Activated effector memory CD4-positive, alpha-beta T cell treated with Interleukin-2 at 50 U/mL for 16 hours (primary cell): ENCODE data around the gene XPR1.
"Not testable (repeated sequence)": the region's sequence is repeated elsewhere in the genome, so short reads cannot be mapped to it uniquely, and the experiment has no call there.

Source experiments
- DNase-seq: peaks from one replicate; pipeline ENCODE4 v3.0.0-alpha.2; 2020

The XPR1 gene

DNA sequence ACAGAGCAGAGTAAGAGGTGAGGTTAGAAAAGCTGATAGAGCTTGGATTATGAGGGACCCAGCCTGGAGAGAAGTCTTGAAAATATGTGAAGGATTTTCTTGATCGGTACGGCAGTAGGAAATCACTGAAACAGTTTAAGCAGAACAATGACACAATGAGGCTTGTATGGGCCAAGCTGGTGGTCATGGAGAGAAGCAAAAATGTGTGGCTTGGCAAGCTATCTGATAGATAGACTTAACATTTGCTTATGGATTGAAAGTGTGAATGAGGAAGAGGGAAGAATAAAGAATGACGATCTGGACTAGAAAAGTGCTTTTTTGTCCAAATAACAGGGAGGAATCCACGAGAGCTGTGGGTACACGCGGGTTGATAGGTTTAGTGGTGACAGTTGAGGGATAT is 15.4 kb upstream of the XPR1 start:
- no peak for DNase-seq

DNA sequence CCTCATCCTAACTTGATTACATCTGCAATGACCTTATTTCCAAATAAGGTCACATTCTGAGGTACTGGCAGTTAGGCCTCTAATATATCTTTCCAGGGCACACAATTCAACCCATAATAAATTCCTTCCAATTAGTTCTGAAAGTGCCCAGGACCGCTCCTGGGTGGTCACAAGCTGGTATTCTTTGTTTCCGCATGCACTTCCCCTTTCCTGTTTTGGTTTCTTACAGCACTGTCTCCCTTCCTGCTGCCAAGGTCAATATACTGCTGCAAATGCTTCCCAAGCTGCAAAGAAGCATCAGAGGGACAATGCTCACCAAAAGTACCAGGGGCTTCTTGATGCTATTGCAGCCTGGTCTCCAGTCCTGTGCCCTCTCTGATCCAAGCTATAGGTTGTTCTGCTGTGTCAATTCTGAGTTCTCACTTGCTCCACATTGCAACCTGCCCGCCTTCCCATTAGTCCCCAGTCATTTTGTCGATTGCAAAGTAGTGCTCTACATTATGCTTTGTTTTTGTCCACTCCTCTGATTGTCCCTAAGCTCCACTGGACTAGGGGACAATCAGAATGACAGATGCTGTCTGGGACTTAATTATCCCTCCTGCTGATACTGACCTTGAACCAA is 13.9 kb upstream of the XPR1 start:
- DNase-seq, result no peak

DNA sequence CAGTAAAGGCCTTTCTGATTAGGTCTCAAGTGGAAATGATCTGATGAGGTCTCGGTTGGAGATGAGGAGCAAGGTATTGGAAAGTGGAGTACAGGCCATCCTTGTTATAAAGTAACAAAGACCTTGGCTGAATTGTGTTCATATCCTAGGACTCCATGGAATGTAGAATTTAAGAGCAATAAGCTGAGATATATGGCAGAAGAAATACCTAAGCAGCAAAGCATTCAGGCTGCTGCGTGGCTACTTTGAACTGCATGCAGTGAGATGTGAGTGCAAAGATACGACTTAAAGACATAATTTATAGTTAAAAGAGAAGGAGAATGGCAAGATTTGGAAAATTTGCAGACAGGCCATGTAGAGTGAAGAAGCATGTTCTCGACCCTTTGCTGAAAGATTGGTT is 11.2 kb upstream of the XPR1 start:
- DNase-seq, result no peak

DNA sequence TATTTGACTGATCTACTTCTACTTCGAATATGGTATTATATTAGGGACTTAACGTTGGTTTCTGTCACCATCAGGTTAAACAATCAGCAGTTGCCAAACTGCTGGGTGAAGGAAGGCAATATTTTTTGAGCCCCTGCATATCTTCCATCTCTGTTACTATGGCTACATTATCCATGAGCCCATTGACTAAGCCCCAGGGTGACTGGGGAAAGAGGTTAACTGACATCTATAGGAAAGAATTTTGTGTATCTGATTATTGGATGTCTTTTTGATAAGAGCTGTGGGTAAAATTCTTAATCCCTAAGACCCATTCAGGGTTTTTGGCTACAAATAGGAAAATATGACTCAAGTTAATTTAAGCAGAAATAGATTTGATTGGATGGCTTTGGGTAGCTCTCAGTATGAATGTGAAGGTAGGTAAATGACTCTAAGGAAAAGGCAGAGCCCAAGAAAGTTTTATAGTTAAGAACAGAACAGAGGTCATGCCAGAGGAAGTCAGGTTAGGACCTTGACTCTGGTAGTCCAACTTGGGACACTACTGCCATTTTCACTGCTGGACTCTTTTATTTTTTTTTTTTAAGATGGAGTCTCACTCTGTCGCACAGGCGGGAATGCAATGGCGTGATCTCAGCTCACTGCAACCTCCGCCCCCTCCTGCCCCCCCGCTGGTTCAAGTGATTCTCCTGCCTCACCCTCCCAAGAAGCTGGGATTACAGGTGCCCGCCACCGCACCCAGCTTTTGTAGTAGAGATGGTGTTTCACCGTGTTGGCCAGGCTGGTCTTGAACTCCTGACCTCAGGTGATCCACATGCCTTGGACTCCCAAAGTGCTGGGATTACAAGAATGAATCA is 8.9 kb upstream of the XPR1 start:
- DNase-seq, result no peak

DNA sequence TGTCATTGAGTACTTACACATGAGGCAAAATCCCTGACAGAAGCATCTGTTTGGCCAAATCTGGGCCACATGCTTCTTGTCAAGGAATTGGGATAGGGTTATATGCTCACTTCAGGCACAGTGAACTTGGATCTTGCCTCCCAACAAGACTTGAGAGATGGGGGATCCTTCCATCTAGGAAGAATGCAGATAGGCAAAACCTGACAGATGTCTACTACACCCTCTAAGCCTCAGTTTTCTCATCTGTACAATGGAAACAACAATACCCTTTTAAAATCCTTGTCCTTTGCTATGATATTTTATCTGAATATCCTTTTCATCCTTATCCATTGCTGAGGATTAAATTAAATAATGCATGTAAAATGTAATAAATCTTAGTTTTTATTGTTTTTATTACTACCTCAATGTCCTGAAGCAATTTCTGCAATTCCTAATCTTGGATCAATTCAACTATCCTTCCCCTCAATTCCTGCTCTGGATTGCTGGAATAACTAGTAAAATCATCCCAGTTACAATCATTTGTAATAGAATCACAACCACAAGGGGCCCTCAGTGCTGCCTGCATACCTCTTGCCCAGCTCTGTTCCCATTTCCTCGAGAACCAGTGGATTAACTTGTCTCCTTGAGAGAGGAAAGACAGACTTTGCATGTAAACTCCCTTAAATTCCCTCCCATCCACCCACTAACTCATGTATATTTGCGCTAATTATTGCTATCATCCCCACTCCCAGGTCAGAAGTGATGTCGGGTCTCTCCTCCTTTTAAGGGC is 8.1 kb upstream of the XPR1 start:
- DNase-seq, result no peak

DNA sequence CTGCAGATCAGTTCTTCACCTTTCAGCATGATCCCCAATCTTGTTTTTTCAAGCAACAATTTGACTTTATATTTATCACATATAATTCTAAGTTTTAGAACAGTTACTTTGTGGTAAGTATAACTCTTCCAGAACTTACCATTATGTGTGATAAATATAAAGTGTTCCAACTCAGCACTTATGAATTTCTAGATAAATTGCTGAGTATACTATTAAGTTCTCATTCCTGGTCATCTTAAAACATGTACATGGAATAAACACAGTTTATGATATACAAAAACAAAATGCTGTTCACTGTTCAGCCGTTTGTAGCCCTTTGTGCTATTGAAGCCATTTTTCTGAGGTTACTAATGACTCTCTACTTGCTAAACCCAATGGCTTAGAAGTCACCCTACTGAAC is 5.1 kb upstream of the XPR1 start:
- no peak for DNase-seq

DNA sequence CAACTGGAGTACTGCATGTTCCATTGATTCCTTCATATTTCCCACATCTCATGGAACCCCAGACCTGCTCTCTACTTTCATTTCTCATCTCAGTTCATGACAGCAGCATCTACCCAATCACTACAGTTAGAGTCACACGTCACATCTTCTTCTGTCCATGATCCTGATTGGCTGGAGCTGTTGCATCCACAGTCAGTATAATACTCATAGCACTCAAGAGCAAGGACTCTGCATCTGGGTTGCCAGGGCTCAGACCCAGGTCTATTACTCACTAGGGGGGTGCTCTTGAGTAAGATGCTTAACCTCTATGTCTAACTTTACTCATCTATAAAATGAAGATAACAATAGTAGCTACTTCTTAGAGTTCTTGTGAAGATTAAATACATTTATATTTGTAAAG is 4.4 kb upstream of the XPR1 start:
- no peak for DNase-seq

DNA sequence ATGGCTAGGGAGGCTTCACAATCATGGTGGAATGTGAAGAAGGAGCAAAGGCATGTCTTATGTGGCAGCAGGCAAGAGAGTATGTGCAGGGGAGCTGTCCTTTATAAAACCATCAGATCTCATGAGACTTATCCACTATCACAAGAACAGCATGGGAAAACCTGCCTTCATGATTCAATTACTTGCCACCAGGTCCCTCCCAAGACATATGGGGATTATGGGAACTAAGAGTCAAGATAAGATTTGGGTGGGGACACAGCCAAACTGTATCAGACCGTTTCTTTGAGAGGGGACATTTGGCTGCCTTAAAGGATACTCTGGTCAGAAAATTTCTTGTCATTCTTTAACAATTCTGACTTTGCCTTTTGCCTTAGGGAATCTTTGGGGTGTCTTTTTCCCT is 3.2 kb upstream of the XPR1 start:
- no peak for DNase-seq

DNA sequence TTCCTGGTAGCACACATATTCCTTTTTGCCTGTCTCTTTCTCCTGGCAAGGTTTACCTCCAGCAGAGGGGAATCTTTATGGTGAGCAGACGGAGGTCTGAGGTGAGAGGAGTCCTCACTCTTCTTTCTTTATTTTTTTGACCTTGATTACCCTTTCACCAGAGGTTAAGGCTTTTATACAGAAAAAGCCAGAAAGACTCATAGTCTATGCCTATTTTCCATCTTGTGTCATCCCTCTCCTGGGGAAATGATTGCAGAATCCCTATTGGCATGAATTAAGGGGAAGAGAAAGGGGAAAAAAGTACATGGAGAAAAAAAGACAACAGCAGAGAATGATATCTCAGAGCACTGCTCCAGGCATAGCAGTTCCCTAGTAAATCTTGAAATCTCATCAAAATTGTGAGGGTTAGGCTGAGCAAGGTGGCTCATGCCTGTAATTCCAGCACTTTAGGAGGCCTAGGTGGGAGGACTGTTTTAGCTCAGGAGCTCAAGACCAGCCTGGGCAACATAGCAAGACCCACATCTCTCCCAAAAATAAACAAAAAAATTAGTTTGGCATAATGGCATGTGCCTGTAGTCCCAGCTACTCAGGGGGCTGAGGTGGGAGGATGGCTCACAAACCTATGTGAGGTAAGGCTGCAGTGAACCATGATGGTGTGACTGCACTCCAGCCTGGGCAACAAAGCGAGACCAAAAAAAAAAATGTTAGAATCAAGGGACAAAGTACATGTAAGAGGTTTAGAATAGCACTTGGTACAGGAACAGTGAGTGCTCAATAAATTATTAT is 1.2 kb upstream of the XPR1 start:
- no peak for DNase-seq

DNA sequence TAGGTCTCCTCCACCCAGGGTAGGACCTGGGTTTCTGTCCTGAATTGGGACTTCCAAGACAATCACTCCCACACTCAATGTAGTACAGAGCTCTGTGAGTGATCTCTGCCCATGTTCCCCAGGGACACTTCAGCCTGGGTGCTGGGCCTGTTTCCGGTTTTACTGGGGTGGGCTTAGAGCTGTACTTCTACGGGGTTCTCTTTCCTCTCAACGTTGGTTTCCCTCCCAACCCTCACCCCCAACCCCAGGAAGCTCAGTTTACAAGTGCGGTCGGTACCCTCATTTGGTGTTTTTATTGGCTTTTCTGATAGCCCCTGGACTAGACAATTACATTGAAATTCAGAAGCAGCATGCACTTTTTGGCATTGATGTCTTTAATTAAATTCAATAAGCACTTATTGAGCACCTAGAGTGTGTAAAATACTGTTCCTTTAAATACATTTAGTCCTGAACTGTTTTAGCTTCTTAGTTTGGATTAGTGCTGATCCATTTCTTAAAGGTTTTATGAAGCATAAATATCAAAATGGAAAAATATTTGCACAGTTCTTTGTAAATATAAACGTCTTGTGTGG is 542 bp upstream of the XPR1 start:
- no peak for DNase-seq

DNA sequence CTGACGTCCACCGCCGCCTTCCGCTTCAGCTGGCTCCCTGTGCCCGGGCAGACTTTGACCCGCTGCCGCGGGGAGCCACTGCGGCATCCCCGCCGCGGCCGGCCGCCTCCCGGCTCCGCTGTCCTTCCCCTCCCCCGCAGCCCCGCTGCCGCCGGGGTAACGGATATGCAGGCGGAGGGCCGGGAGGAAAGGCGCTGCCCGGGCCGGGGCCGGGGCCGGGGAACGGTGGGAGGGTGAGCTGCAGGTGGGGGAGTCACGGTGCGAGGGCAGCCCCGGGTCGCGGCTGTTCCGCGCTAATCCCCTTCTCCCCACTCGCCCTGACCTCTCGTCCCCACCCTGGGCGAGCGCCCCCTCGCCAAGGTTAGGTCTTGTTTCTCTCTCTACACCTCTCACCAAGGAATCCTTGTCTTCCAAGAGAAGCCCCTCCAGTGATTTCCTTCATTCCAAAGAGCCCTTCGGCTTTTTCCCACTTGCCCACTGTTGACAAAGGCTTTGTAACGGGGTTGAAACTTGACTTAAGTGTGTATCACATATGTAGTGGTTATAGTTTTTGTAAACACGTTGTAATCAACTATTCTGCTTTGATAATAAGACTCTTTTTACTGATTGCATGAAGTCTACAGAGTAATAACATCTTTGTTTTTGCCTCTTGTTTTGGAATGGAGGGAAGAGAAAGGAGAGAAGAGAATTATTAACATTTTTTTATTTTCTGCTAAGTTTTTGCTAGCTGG is 669 bp downstream of the XPR1 start:
- DNase-seq, result no peak

DNA sequence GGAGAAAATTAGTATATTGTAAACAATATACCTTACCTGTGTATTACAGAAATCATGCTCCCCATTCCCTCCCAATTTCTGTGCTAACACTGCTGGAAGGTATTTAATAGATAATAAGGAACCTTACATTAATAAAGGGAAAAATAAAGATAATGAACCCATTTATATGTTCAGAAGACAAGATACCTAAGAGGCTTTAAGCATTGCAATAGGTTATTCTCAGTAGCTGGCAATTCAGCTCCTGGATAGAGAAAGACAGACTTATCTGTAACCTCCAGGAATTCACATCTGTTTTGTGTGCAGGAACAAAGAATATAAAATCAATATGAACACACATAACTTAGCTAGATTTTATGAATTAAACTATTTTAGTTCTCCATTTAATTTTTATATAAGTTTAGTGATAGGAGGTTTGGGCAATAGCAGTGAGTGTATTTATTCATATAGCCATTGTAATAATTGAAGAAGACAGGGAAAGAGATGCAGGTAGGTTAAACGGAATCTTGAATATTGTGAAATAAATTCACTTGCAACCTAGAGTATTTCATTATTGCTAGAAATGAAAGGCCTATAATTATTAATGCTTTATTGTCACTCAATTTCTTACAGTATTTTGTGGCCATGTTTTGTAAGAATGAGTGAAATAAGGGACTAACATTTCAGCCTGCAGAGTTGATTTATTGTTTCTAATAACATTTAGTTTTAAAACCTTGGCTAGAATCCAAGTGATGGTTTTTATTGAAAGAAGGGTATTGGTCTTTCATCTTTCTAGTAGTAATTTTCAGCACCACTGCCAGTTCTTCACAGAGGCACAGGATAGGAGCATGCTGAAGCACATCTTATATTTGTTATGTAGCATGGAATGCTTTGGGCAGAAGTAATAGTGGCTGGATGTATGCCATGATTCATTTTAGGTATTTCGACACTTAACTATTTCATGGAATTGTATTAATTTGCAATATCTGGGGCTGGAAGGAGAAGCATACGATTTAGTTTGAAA is 1.5 kb downstream of the XPR1 start:
- no peak for DNase-seq

DNA sequence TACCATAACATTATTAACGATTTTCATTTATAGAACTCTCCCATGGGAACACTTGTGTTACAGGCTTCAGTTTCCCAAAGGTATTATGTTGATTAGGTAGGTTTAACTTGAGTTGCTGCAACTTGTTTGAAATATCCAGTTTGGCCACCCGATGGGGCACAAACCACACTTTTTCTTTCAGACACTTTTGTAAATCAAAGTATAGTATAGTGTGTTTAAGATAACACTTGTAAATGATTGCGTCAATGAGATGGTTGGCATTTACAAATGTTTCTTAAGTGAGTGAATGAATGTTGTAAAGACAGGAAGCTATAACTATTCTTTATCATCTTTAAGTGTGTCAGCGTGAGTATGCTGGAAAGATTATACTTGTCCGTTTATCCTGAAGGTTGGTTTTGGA is 4.3 kb downstream of the XPR1 start:
- no peak for DNase-seq

DNA sequence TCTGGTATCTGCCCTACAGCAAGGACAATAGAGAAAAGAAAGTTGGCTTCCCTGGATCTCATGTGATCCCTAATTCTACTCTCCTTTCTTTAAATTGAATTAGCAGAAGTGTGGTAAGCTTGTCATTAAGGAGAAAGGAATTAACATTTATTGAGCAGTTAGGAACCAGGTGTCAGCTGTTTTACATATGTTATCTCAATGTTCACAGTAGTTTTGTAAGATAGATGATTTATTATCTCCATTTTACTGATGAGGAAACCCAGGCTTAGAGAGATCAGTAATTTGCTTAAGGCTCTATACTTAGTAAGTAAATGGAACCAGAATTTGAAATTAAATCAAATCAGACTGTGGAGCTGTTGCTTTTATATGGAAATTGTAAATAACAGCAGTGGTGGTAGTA is 8.0 kb downstream of the XPR1 start:
- no peak for DNase-seq

DNA sequence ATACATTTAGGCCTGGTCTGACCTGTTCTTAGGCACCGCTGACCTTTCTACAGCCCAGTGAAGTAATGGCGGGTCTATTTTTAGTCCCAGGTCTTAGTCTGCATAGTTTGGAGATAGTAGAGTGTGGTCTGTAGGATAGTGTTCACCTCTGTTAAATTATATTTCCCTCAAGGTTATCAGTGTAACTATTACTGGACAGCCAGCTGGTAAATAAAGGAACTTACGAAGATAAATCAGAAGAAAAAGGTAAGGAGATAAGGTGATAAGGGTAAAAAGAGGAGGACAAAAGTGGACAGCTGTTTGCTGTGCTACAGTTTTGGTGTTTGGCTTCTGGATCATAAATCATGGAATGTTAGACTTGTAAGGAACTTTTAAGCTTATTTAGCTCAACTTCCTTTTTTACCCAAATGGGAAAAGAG is 8.7 kb downstream of the XPR1 start:
- no peak for DNase-seq

DNA sequence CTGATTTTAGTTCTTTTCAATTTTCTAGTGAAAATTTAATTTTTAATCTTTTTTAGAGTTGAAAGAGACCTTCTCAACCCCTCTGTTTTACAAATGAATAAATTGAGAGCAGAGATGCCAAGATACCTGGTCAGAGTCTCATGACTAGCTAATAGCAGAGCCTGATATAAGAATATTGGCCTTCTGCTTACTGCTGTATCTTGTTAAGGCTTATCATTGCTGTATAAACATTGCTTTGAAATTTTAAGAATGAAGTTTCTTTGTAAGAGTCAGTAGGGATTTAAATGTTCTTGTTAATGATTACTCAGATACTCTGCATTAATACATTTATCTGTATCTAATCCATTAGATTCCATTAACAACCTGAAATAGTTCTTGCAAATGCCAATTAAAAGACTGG is 9.8 kb downstream of the XPR1 start:
- no peak for DNase-seq

DNA sequence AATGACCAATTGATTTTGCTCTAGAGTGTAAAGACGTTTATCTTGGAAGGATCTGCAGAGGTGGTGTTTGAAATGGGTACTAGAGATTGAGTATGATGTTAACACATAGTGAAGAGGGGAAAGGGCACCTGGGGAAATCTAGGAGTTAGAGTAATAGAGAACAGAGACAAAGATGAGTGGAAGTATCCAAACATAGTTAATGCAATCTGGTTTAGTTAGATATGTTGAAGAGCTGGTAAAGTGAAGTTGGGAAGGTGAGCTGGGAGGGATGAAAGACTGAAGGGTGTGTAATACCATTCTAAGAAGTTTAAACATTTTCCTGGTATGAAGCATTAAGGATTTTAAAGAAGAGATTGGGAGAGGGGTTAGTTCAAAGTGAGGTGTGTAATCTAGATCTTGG is 11.0 kb downstream of the XPR1 start:
- no peak for DNase-seq

DNA sequence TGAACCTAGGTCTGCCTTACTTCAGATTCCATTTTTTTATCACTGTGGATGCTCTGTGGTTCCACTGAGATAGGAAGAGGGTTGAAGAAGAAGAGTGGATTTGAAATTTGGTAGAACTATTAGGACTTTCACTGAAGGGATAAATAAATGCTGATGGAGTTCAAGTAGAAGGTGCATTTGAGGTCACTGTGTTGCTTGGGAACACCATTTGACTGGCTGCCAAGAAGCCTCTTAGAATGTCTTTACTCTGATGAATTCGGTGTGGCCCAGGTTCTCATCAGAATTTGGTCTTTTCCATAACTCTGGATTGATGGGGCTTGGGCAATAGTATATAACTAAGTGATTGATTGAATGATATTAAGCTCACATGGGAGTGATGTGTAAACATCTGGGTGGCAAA is 11.9 kb downstream of the XPR1 start:
- DNase-seq, result no peak

DNA sequence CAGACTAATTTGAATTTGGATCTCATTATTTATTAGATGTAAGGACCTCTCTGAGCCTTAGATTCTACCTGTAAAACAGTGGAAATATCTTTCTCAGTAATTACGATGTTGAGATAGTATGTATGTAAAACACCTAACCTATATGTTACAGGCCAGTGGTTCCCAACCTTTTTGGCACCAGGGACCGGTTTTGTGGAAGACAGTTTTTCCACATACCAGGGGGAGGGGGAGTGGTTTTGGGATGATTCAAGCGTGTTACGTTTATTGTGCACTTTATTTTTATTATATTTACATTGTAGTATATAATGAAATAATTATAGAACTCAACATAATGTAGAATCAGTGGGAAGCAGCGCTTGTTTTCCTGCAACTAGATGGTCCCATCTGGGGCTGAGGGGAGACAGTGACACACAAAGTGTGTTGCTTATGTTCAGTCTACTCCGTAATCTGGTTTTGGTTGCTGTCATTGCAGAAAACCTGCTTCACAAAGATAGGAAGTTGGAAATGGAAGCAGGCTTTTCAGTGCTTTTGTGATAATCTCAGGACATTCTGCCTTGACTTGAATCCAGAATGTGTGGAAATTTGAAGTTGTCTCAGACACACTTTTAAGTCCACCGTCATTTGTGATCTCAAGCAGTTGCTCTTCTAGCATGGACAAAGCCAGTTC is 12.8 kb downstream of the XPR1 start:
- DNase-seq, result no peak

DNA sequence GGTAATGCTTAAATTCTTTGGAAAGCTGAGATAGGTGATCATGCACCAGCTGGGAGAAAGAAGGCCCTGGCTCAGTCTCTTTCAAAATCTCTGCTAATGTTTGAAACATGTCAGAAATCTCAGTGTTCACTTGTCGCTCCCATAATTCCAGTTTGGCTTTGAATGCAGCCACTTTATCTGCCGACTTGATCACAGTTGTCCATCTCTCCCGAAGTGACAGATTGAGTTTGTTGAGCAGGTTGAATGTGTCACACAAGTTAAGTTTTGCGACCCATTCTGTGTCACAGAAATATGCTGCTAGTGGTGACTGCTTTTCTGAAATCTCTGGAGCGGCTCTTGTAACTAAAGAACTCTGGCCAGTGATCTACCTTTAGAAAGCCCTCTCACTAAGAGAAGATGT is 13.4 kb downstream of the XPR1 start:
- not testable (repeated sequence) for DNase-seq
